Measurements from ENCODE around the gene ENTPD8. TPM values are rescaled to one million over a fixed set of nuclear protein-coding genes. Genes with fewer than 3 reads are reported as not detected.
A peak's percentile ranks its signal among the peaks of the same experiment; 100 is the strongest.

Gene ENTPD8
- total and polyA plus RNA-seq, 2 donors (not counting 1 experiment from before 2014, with no cell fraction given), result not detected

GRCh38 chr9:137455359-137455991, 14.3 kb upstream of the ENTPD8 start:
- H3K4me1 Mint-ChIP-seq, result peaks cover 34% of the 10 kb centered on the region

More at GRCh38 chr9:137455359-137455991, 14.3 kb upstream of the ENTPD8 start:
- H3K27me3 ChIP-seq (replicated peaks in 1 of 4; ENCODE audit: control extremely low read depth in 1 of 4, control insufficient read depth in 3 of 4, insufficient read depth in 4 of 4, low read length in 3 of 4), result no peaks in the 10 kb centered on the region
- Mint-ChIP-seq H3K27me3 (no peaks in the 10 kb centered on the region), H3K27ac (no peak overlapping the region), H3K9me3 (ENCODE audit: insufficient read depth) (no peaks in the 10 kb centered on the region), H3K4me3 (peak overlapping the region; percentile 44)
- peak; percentile 44 for DNase-seq
- 91% methylated on average over 16 of the region's 18 CpGs for WGBS (ENCODE audit: insufficient coverage)
- POLR2A ChIA-PET, result no interaction called here
- peaks cover 0 to 3% of the 10 kb centered on the region in 2 experiments for H3K36me3 ChIP-seq (replicated peaks in 1 of 2; ENCODE audit: control extremely low read depth in 1 of 2, control insufficient read depth in 1 of 2, extremely low read depth in 1 of 2, insufficient read depth in 2 of 2, low read length in 1 of 2)
- peaks cover 6% of the 10 kb centered on the region for H3K79me2 ChIP-seq (ENCODE audit: control insufficient read depth, insufficient read depth, low read length)
- peaks cover 48 to 63% of the 10 kb centered on the region in 2 donors for H3K4me1 ChIP-seq (ENCODE audit: control insufficient read depth in 2 of 2, insufficient read depth in 2 of 2, low read length in 2 of 2)
- H3K9ac ChIP-seq (ENCODE audit: low read length), result no peak overlapping the region
- no peak overlapping the region for H3K27ac ChIP-seq (ENCODE audit: low read length in 2 of 2)
- H4K20me1 ChIP-seq (ENCODE audit: control insufficient read depth, insufficient read depth, low read length, poor library complexity, severe bottlenecking), result peaks cover 16% of the 10 kb centered on the region
- intact Hi-C loops (cut with micrococcal nuclease), result loop anchor here (2.0 to 10.0 kb wide), 2 partner anchors 95 to 661 kb away; partner anchors contain the start of genes CCDC183, MRPL41, PNPLA7 and TMEM141
- TF ChIP-seq, protein P1, sequence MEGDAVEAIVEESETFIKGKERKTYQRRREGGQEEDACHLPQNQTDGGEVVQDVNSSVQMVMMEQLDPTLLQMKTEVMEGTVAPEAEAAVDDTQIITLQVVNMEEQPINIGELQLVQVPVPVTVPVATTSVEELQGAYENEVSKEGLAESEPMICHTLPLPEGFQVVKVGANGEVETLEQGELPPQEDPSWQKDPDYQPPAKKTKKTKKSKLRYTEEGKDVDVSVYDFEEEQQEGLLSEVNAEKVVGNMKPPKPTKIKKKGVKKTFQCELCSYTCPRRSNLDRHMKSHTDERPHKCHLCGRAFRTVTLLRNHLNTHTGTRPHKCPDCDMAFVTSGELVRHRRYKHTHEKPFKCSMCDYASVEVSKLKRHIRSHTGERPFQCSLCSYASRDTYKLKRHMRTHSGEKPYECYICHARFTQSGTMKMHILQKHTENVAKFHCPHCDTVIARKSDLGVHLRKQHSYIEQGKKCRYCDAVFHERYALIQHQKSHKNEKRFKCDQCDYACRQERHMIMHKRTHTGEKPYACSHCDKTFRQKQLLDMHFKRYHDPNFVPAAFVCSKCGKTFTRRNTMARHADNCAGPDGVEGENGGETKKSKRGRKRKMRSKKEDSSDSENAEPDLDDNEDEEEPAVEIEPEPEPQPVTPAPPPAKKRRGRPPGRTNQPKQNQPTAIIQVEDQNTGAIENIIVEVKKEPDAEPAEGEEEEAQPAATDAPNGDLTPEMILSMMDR (IDR thresholded peaks at IDR 0.05), result no peak
- TF ChIP-seq EZH2 (IDR thresholded peaks at IDR 0.05; ENCODE audit: borderline replicate concordance, insufficient read depth, low read depth, low read length, poor library complexity, severe bottlenecking), result no peak
- H2AFZ ChIP-seq (ENCODE audit: insufficient read depth, low read depth, low read length, poor library complexity, severe bottlenecking), result no peak overlapping the region
- peaks cover 0 to 6% (median 0%) of the 10 kb centered on the region in 3 donors for H3K9me3 ChIP-seq (ENCODE audit: control extremely low read depth in 1 of 3, control insufficient read depth in 2 of 3, insufficient read depth in 1 of 3, low read length in 2 of 3)
- peak overlapping the region; percentile 91 for H3K4me2 ChIP-seq (replicated peaks; ENCODE audit: low read depth, low read length, poor library complexity, severe bottlenecking)
- no peak overlapping the region for H3K4me3 ChIP-seq (ENCODE audit: control extremely low read depth in 1 of 5, extremely low read depth in 1 of 5, insufficient read depth in 1 of 5, low read depth in 2 of 5, low read length in 4 of 5)
- CTCF ChIA-PET, result no interaction called here
- ATAC-seq (ENCODE audit: low read depth), result no peak

Data from B cell (primary cell).